ENCODE data around the gene ARAP1. TPM values are rescaled to one million over a fixed set of nuclear protein-coding genes. Genes with fewer than 3 reads are reported as not detected.

ARAP1 gene
- polyA plus RNA-seq, 1 donor from 2014 or later = 3.5 TPM

- H3K27ac ChIP-seq (ENCODE audit: low read length) = no peak overlapping the region
Observed at GRCh38 chr11:72637198-72637597, 115.0 kb downstream of the ARAP1 start.

GRCh38 chr11:72636376-72636775 lies 115.8 kb downstream of the ARAP1 start:
- no peaks in the 10 kb centered on the region for H3K9me2 ChIP-seq (ENCODE audit: insufficient read depth, low read length)
- no peak overlapping the region for H3K4me3 ChIP-seq (ENCODE audit: low read length)
- H3K27me3 ChIP-seq (ENCODE audit: insufficient read depth, low read depth, low read length) = peaks cover 11% of the 10 kb centered on the region
- no peaks in the 10 kb centered on the region for H4K20me1 ChIP-seq (ENCODE audit: insufficient read depth)
- no peak overlapping the region for H3K9ac ChIP-seq (ENCODE audit: low read length)
- no peak overlapping the region for H2AFZ ChIP-seq (ENCODE audit: low read depth, low read length)
- no peak overlapping the region for H3K27ac ChIP-seq (ENCODE audit: low read length)
- H3F3A ChIP-seq (ENCODE audit: insufficient read depth, low read length, poor library complexity, severe bottlenecking) = no peaks in the 10 kb centered on the region
- no peaks in the 10 kb centered on the region for H3K9me3 ChIP-seq (ENCODE audit: low read length)
- no peak overlapping the region for H3K4me2 ChIP-seq (ENCODE audit: low read length)
- H3K79me2 ChIP-seq (replicated peaks; ENCODE audit: insufficient read depth, low read length) = no peaks in the 10 kb centered on the region
- no peaks in the 10 kb centered on the region for H3K36me3 ChIP-seq (ENCODE audit: insufficient read depth, low read length)
- TF ChIP-seq TAF1 (IDR thresholded peaks at IDR 0.05; ENCODE audit: low read depth) = no peak
- no peak for TF ChIP-seq REST (IDR thresholded peaks at IDR 0.05; ENCODE audit: borderline replicate concordance)
- no peak for TF ChIP-seq EZH2 (IDR thresholded peaks at IDR 0.05; ENCODE audit: borderline replicate concordance, insufficient read depth, low read length, poor library complexity, severe bottlenecking)
- no peak for TF ChIP-seq POLR2AphosphoS5 (IDR thresholded peaks at IDR 0.05)
- no peak for TF ChIP-seq SMC3 (conservative IDR thresholded peaks at IDR 0.05; ENCODE audit: poor library complexity)
- no peak for TF ChIP-seq EP300 (conservative IDR thresholded peaks at IDR 0.05; ENCODE audit: poor library complexity, severe bottlenecking)
- no peak for TF ChIP-seq MXI1 (conservative IDR thresholded peaks at IDR 0.05; ENCODE audit: poor library complexity, severe bottlenecking)

More at GRCh38 chr11:72637198-72637597, 115.0 kb downstream of the ARAP1 start:
- Histone ChIP-seq H3K36me3 (ENCODE audit: insufficient read depth, low read length) (no peaks in the 10 kb centered on the region), H3K27me3 (ENCODE audit: insufficient read depth, low read depth, low read length) (peaks cover 19% of the 10 kb centered on the region), H2AFZ (ENCODE audit: low read depth, low read length) (no peak overlapping the region), H3K9ac (ENCODE audit: low read length) (no peak overlapping the region), H3K4me2 (ENCODE audit: low read length) (no peak overlapping the region), H3K4me3 (ENCODE audit: low read length) (no peak overlapping the region), H3F3A (ENCODE audit: insufficient read depth, low read length, poor library complexity, severe bottlenecking) (no peaks in the 10 kb centered on the region), H3K9me3 (ENCODE audit: low read length) (no peaks in the 10 kb centered on the region), H3K9me2 (ENCODE audit: insufficient read depth, low read length) (no peaks in the 10 kb centered on the region), H4K20me1 (ENCODE audit: insufficient read depth) (no peaks in the 10 kb centered on the region), H3K79me2 (replicated peaks; ENCODE audit: insufficient read depth, low read length) (no peaks in the 10 kb centered on the region)
- no peak for TF ChIP-seq CTCF (IDR thresholded peaks at IDR 0.05; ENCODE audit: poor library complexity, severe bottlenecking)
- TF ChIP-seq MXI1 (conservative IDR thresholded peaks at IDR 0.05; ENCODE audit: poor library complexity, severe bottlenecking) = no peak
- TF ChIP-seq RAD21 (conservative IDR thresholded peaks at IDR 0.05) = no peak
- no peak for TF ChIP-seq EP300 (conservative IDR thresholded peaks at IDR 0.05; ENCODE audit: poor library complexity, severe bottlenecking)
- no peak for TF ChIP-seq POLR2AphosphoS5 (IDR thresholded peaks at IDR 0.05)
- TF ChIP-seq TAF1 (IDR thresholded peaks at IDR 0.05; ENCODE audit: low read depth) = no peak
- no peak for TF ChIP-seq REST (IDR thresholded peaks at IDR 0.05; ENCODE audit: borderline replicate concordance)
- no peak for TF ChIP-seq EZH2 (IDR thresholded peaks at IDR 0.05; ENCODE audit: borderline replicate concordance, insufficient read depth, low read length, poor library complexity, severe bottlenecking)
- TF ChIP-seq SMC3 (conservative IDR thresholded peaks at IDR 0.05; ENCODE audit: poor library complexity) = no peak

Measured in neural cell (in vitro differentiated cells).